ENCODE measurements around the gene HOXB3.

Gene HOXB3

DNA sequence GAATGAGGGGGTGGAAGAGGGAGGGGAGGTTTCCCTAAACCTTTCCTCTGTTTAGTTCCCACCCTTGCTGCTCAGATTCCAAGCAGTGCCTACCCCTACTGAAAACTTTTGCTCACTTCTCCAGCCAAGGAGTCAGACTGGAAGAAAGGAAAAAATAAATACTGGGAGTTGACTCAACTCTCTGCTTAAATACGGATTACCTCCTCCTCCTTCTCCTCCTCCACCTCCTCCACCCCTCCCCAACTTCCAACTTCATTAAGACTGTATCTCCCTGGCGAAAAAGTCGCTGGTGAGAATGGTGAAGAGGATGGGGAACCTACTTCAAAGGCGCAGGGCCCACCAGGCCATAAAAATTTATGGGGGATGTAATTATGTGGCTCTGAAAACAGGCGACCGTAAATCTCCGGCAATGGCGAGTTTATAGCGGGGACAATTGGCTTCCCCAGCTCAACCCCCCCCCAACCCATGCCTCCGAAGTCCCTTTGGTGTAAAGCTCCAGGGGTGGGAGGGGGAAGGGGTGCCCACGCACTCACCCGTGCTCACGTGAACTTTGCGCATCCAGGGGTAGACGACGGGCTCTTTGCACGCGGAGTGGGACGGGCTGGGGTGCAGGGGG is 12.6 kb downstream of the HOXB3 start:
- no peak overlapping the region for H3K27ac ChIP-seq
- TF ChIP-seq, protein P1, sequence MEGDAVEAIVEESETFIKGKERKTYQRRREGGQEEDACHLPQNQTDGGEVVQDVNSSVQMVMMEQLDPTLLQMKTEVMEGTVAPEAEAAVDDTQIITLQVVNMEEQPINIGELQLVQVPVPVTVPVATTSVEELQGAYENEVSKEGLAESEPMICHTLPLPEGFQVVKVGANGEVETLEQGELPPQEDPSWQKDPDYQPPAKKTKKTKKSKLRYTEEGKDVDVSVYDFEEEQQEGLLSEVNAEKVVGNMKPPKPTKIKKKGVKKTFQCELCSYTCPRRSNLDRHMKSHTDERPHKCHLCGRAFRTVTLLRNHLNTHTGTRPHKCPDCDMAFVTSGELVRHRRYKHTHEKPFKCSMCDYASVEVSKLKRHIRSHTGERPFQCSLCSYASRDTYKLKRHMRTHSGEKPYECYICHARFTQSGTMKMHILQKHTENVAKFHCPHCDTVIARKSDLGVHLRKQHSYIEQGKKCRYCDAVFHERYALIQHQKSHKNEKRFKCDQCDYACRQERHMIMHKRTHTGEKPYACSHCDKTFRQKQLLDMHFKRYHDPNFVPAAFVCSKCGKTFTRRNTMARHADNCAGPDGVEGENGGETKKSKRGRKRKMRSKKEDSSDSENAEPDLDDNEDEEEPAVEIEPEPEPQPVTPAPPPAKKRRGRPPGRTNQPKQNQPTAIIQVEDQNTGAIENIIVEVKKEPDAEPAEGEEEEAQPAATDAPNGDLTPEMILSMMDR (conservative IDR thresholded peaks at IDR 0.05): no peak

GRCh38 chr17:48576479-48577309 is 13.3 kb downstream of the HOXB3 start:
- TF ChIP-seq, protein P1 (conservative IDR thresholded peaks at IDR 0.05): no peak
- H3K27ac ChIP-seq: no peak overlapping the region

DNA sequence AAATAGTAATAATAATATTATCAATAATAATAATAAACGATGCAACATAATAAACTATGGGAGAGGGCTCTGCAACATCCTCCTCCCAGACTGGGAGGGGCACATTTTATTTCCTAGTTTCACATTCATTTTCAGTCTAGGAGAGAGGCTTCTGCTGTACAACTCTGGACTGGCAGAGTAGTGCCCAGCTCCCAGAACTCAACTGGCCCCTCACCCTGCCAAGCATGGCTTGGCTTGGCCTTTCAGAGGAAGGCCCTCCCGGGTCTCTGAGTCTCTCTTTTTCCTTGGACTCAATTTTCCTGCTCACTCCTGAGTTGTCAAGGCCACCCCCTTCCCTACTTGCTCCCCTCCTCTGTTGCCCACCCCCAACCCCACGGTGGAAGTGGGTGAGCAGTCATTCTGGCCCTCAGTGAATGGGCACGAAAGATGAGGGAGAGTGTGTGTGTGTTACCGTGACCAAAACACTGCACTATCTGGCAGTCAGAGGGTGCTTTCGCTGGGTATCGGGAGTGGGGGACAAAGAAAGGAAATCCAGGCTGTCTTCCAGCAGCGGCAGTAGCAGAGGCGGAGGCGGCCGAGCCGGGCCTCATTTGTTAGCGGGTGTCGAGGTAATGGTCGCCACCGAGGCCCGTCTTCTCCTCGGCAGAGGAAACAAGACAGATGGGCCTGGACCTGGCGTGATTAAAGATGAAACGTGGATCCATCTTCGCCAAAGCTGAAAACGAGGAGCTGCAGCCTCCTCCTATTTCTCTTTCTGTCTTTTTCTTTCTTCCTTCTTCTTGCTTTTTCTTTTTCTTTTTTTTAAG is 14.2 kb downstream of the HOXB3 start:
- no peak overlapping the region for H3K27ac ChIP-seq

DNA sequence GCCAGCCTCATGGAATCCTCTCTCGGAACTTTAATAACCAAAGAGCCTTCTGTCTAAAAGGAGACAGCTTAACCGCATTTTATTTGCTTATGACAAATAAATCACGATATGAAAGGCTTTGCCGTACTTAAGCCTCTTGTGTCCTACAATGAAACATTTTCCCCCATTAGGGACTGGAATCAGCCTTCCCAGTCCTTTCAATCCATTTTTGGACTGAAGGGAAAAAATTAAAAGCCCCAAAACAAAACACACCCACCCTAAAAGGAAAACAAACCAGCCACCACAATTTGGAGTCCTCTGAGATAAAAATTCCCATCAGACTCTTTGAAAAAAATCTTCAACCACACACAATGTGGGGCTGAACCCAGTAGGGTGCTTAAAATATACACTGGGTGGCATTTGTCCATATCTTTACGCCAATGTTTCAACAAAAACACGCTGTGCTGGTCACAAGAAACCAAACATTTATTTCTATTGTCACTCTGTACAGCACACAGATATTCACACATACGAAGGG is 14.9 kb downstream of the HOXB3 start:
- no peak overlapping the region for H3K27ac ChIP-seq

More for the DNA sequence above, 14.2 kb downstream of the HOXB3 start:
- TF ChIP-seq, protein P1 (conservative IDR thresholded peaks at IDR 0.05): no peak

GRCh38 chr17:48574505-48575065 is 15.5 kb downstream of the HOXB3 start:
- no peak overlapping the region for H3K27ac ChIP-seq
- TF ChIP-seq, protein P1 (conservative IDR thresholded peaks at IDR 0.05): no peak

More for the DNA sequence above, 14.9 kb downstream of the HOXB3 start:
- TF ChIP-seq, protein P1 (conservative IDR thresholded peaks at IDR 0.05): no peak

DNA sequence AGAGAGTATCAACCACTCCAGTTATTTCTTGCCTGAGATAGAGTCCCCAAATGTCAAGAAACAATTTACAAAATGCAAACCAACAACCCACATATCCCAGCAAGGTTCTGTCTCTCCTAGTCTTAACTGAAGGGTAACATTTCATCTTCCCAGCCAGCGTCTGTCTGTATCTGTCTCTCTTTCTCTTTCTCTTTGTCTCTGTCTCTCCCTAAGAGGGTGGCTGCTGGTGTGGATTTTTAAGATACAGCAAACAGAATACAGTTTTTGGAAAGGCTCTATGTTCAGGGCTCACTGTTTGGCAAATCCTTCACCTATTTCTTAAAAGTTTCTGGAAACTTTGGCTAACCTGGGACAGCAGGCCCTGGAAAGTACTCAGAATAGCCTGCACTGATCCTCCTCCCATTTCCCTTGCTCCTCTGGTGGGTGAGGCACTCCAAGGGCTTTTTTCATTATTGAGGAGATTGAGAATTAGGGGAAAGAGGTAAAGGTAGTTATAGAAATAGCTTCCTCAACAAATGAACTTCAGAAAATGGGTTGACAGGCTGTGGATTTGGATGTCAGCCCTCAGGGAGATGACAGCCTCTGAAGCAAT is 18.1 kb downstream of the HOXB3 start:
- no peak overlapping the region for H3K27ac ChIP-seq
- TF ChIP-seq, protein P1 (conservative IDR thresholded peaks at IDR 0.05): no peak

Data from VCaP (cell line).